GM04504 (cell line): Measurements from ENCODE around the gene EFL1.

Source experiments
- DNase-seq: peaks from one replicate; pipeline ENCODE4 v3.0.0-alpha.2; 2012; ENCODE audit warnings: low read depth

The EFL1 gene

GRCh38 chr15:82159922-82160321, 102.6 kb downstream of the EFL1 start:
- DNase-seq = peak; percentile 98

GRCh38 chr15:82158811-82159210, 103.7 kb downstream of the EFL1 start:
- no peak for DNase-seq

- DNase-seq = no peak
Observed at GRCh38 chr15:82150645-82151044, 111.9 kb downstream of the EFL1 start.

GRCh38 chr15:82146990-82147461, 115.5 kb downstream of the EFL1 start:
- DNase-seq = peak; percentile 66

- DNase-seq = no peak
Observed at GRCh38 chr15:82146576-82146975, 116.0 kb downstream of the EFL1 start.

GRCh38 chr15:82143390-82144385, 118.8 kb downstream of the EFL1 start:
- DNase-seq = no peak

- DNase-seq = no peak
Observed at GRCh38 chr15:82140886-82141285, 121.6 kb downstream of the EFL1 start.

GRCh38 chr15:82139823-82140268, 122.7 kb downstream of the EFL1 start:
- DNase-seq = no peak

- DNase-seq = no peak
Observed at GRCh38 chr15:82138306-82138705, 124.2 kb downstream of the EFL1 start.

GRCh38 chr15:82137261-82137660, 125.3 kb downstream of the EFL1 start:
- no peak for DNase-seq

- no peak for DNase-seq
Observed at GRCh38 chr15:82136120-82136519, 126.4 kb downstream of the EFL1 start.

GRCh38 chr15:82135638-82136037, 126.9 kb downstream of the EFL1 start:
- no peak for DNase-seq

GRCh38 chr15:82134461-82134860, 128.1 kb downstream of the EFL1 start:
- DNase-seq = no peak

- no peak for DNase-seq
Observed at GRCh38 chr15:82133251-82133650, 129.3 kb downstream of the EFL1 start.

GRCh38 chr15:82132742-82133141, 129.8 kb downstream of the EFL1 start:
- DNase-seq = peak; percentile 79

- DNase-seq = no peak
Observed at GRCh38 chr15:82132096-82132495, 130.4 kb downstream of the EFL1 start.

- DNase-seq = no peak
Observed at GRCh38 chr15:82130248-82130647, 132.3 kb downstream of the EFL1 start.

GRCh38 chr15:82129761-82130160, 132.8 kb downstream of the EFL1 start:
- DNase-seq = peak; percentile 90

- DNase-seq = no peak
Observed at GRCh38 chr15:82129149-82129692, 133.3 kb downstream of the EFL1 start.

- no peak for DNase-seq
Observed at GRCh38 chr15:82128401-82129148, 134.0 kb downstream of the EFL1 start.

GRCh38 chr15:82127581-82127980, 135.0 kb downstream of the EFL1 start:
- no peak for DNase-seq

GRCh38 chr15:82126346-82126745, 136.2 kb downstream of the EFL1 start:
- DNase-seq = no peak
